HCT116 (cell line): ENCODE measurements around the gene BOC. TPM values are rescaled to one million over a fixed set of nuclear protein-coding genes. Genes with fewer than 3 reads are reported as not detected.

ENCODE experiments used
- ATAC-seq: fragments of 200-7000 bp; cut with Tn5 transposase; 2 replicates; pipeline ENCODE4 v1.9.1; 2020; ENCODE audit warnings: mild to moderate bottlenecking, moderate library complexity
- BruUV-seq: library from RNA; stranded (reverse); fragments of 400-500 nt; replicated peaks from 2 replicates; lab custom pipeline; 2021; lab: Mats Ljungman, UMichigan
- CTCF ChIA-PET: fragments of 300-600 bp; sonication (Branson Sonifier 250); formaldehyde crosslinking; loops from one replicate; lab custom pipeline; 2021; ENCODE audit warnings: antibody characterized with exemption; lab: Charles Lee
- POLR2A ChIA-PET: fragments of 300-600, 350-600 bp; sonication (Branson Sonifier 250); formaldehyde crosslinking; loops from one replicate; lab custom pipeline; 2021; ENCODE audit warnings: antibody characterized with exemption; lab: Charles Lee
- RAD21 ChIA-PET, 2 experiments: fragments of 300-600 bp; sonication (Branson Sonifier 250); formaldehyde crosslinking; loops; one replicate each; lab custom pipeline; 2023; ENCODE audit warnings: low total read pairs in 2 of 2; ENCODE audit not compliant: uncharacterized antibody in 2 of 2, unreplicated experiment in 2 of 2, low non-redundant PET in 1 of 2; lab: Charles Lee
- DNase-seq: peaks from one replicate; pipeline ENCODE4 v3.0.0-alpha.2; 2010; ENCODE audit warnings: low read depth, low spot score
- H2AFZ ChIP-seq: fragments of 200-600 bp; shearing (Covaris generic), sonication (generic); 2 replicates; pipeline ENCODE4 v1.6.1; 2017; ENCODE audit warnings: low read depth, mixed run types, mixed read lengths, antibody characterized with exemption, low read length; ENCODE audit not compliant: poor library complexity, severe bottlenecking
- H3K27ac ChIP-seq: 2 replicates; pipeline ENCODE4 v1.5.1; 2012; ENCODE audit warnings: low read depth, low read length
- H3K27me3 ChIP-seq: fragments of 200-600 bp; sonication (generic); 2 replicates; pipeline ENCODE4 v1.6.1; 2016; ENCODE audit warnings: mixed run types, low read length, mixed read lengths; ENCODE audit not compliant: insufficient read depth
- H3K36me3 ChIP-seq, 2 experiments: fragments of 200-500 bp in 1 of 2; fragments of 200-600 bp in 1 of 2; sonication (Bioruptor generic) in 1 of 2; sonication (generic) in 1 of 2; 2 replicates each; pipeline versions ENCODE4 v1.5.1 to v1.6.1; 2014 to 2016; ENCODE audit warnings: low read length in 2 of 2, inconsistent platforms in 1 of 2, mixed read lengths in 1 of 2, mixed run types in 1 of 2; ENCODE audit not compliant: insufficient read depth in 2 of 2, control insufficient read depth in 1 of 2
- H3K4me1 ChIP-seq, 2 experiments: fragments of 200-600 bp in 1 of 2; sonication (generic) in 1 of 2; 2 replicates each; pipeline versions ENCODE4 v1.5.1 to v1.6.1; 2012 to 2017; ENCODE audit warnings: low read length in 2 of 2, inconsistent platforms in 1 of 2, mild to moderate bottlenecking in 1 of 2, mixed read lengths in 1 of 2, mixed run types in 1 of 2, moderate library complexity in 1 of 2; ENCODE audit not compliant: insufficient read depth in 2 of 2, control insufficient read depth in 1 of 2
- H3K4me2 ChIP-seq: fragments of 200-600 bp; sonication (generic); 2 replicates; pipeline ENCODE4 v1.6.1; 2017; ENCODE audit warnings: mixed run types, low read length, mixed read lengths
- H3K4me3 ChIP-seq, 2 experiments: fragments of 200-600 bp in 1 of 2; sonication (generic) in 1 of 2; replicated peaks in 1 of 2; 2 replicates each; pipeline ENCODE4 v1.5.1; 2011 to 2016; ENCODE audit warnings: low read length in 2 of 2, control low read depth in 1 of 2, low read depth in 1 of 2, mild to moderate bottlenecking in 1 of 2, mixed read lengths in 1 of 2, mixed run types in 1 of 2
- H3K79me2 ChIP-seq: fragments of 200-600 bp; sonication (generic); 2 replicates; pipeline ENCODE4 v1.6.1; 2017; ENCODE audit warnings: mild to moderate bottlenecking, mixed run types, low read length, moderate library complexity, mixed read lengths; ENCODE audit not compliant: insufficient read depth
- H3K9ac ChIP-seq: fragments of 200-600 bp; sonication (generic); 2 replicates; pipeline ENCODE4 v1.6.1; 2016; ENCODE audit warnings: low read length, mixed read lengths
- H3K9me2 ChIP-seq: fragments of 200-600 bp; sonication (generic), shearing (Covaris generic); 2 replicates; pipeline ENCODE4 v1.6.1; 2017; ENCODE audit warnings: mixed run types, mild to moderate bottlenecking, moderate library complexity; ENCODE audit not compliant: insufficient read depth
- H3K9me3 ChIP-seq, 2 experiments: fragments of 200-500 bp in 1 of 2; fragments of 200-600 bp in 1 of 2; sonication (Bioruptor generic) in 1 of 2; sonication (generic) in 1 of 2; 2 replicates each; pipeline ENCODE4 v1.6.1; 2014 to 2017; ENCODE audit warnings: low read length in 2 of 2, mixed read lengths in 2 of 2, inconsistent platforms in 1 of 2, low read depth in 1 of 2, mild to moderate bottlenecking in 1 of 2, mixed run types in 1 of 2, moderate library complexity in 1 of 2; ENCODE audit not compliant: control insufficient read depth in 1 of 2, insufficient read depth in 1 of 2
- H4K20me1 ChIP-seq: fragments of 200-600 bp; sonication (generic), shearing (Covaris generic); 2 replicates; pipeline ENCODE4 v1.6.1; 2017; ENCODE audit warnings: mixed run types, mild to moderate bottlenecking, moderate library complexity; ENCODE audit not compliant: insufficient read depth
- CEBPB ChIP-seq: IDR thresholded peaks from 2 replicates; pipeline ENCODE4 v1.6.1; 2012; ENCODE audit warnings: low read depth
- EZH2phosphoT487 ChIP-seq: fragments of 200-600 bp; IDR thresholded peaks from 2 replicates; pipeline ENCODE4 v1.6.1; 2018; ENCODE audit warnings: antibody characterized with exemption, borderline replicate concordance
- FOSL1 ChIP-seq: IDR thresholded peaks from 2 replicates; pipeline ENCODE4 v1.6.1; 2012; ENCODE audit warnings: low read depth
- JUND ChIP-seq: IDR thresholded peaks from 2 replicates; pipeline ENCODE4 v1.6.1; 2012
- POLR2A ChIP-seq: IDR thresholded peaks from 2 replicates; pipeline ENCODE4 v1.7.0; 2011; ENCODE audit warnings: borderline replicate concordance; ENCODE audit not compliant: insufficient read depth, insufficient read length; ENCODE audit errors: extremely low read depth
- POLR2AphosphoS5 ChIP-seq: IDR thresholded peaks from 2 replicates; pipeline ENCODE4 v1.6.1; 2011; ENCODE audit warnings: mild to moderate bottlenecking, low read depth, low read length, moderate library complexity
- RAD21 ChIP-seq: IDR thresholded peaks from 2 replicates; pipeline ENCODE4 v1.6.1; 2012; ENCODE audit warnings: low read depth, mild to moderate bottlenecking
- SRF ChIP-seq: IDR thresholded peaks from 2 replicates; pipeline ENCODE4 v1.6.1; 2012; ENCODE audit warnings: low read depth
- TCF7L2 ChIP-seq: IDR thresholded peaks from 2 replicates; pipeline ENCODE4 v1.7.0; 2011; ENCODE audit warnings: borderline replicate concordance, inconsistent platforms; ENCODE audit not compliant: insufficient read depth, insufficient read length; ENCODE audit errors: extremely low read depth
- YY1 ChIP-seq: IDR thresholded peaks from 2 replicates; pipeline ENCODE4 v1.6.1; 2011; ENCODE audit warnings: low read length, low read depth, moderate library complexity, mild to moderate bottlenecking; ENCODE audit not compliant: insufficient replicate concordance; ENCODE audit errors: extremely low read depth
- ZFX ChIP-seq: fragments of 450-650 bp; IDR thresholded peaks from 2 replicates; pipeline ENCODE4 v1.6.1; 2017
- intact Hi-C: fragments of 100-400 bp; cut with micrococcal nuclease; formaldehyde crosslinking; loops from 2 replicates; pipeline ENCODE4 v1.10.0; 2022
- total RNA-seq: library from RNA; stranded (reverse); gene quantifications from one replicate; pipeline ENCODE4 v1.2.1, GENCODE V29; 2021; ENCODE audit not compliant: unreplicated experiment
- TF ChIP-seq, protein P1 (sequence below): IDR thresholded peaks from 2 replicates; pipeline ENCODE4 v1.6.1; 2012
- TF ChIP-seq, protein P2 (sequence below): IDR thresholded peaks from 2 replicates; pipeline ENCODE4 v1.6.1; 2011; ENCODE audit warnings: mild to moderate bottlenecking, low read length, moderate library complexity; ENCODE audit not compliant: insufficient replicate concordance; ENCODE audit errors: extremely low read depth
- TF ChIP-seq, protein P3 (sequence below): IDR thresholded peaks from 2 replicates; pipeline ENCODE4 v1.6.1; 2012
- TF ChIP-seq, protein P4 (sequence below): IDR thresholded peaks from 2 replicates; pipeline ENCODE4 v1.6.1; 2012; ENCODE audit warnings: low read depth

The BOC gene
- total RNA-seq, 1 experiment from 2014 or later, result 3.3 TPM

DNA sequence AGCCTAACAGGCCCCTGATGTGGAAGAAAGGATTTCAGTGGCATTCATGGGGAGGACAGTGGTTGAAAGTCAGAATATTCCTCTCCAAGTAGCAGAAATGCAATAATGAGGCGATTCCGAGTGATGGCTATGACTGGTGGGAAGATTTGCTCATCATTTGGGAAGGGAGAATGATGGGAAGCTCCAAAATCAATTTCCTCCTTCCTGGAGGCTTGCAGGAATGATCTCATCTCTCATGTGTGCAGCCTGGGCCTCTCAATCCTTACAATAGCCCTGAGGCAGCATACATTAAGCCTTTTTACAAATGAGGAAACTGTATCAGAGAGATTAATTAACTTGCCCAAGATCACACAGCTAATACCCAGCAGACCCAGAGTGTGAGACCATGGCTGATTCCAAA lies 58.7 kb downstream of the BOC start:
- no peaks in the 10 kb centered on the region for H3K36me3 ChIP-seq
- ChIA-PET POLR2A (no interaction called here), RAD21 (no interaction called here), CTCF (interaction anchor here (1.1 kb wide), 1 partner anchor 18 kb away, joined by 3 read pairs; no protein-coding TSS in a partner anchor)
- no peak for TF ChIP-seq FOSL1
- no peak for TF ChIP-seq CEBPB
- TF ChIP-seq, protein P1, sequence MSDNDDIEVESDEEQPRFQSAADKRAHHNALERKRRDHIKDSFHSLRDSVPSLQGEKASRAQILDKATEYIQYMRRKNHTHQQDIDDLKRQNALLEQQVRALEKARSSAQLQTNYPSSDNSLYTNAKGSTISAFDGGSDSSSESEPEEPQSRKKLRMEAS, result no peak
- TF ChIP-seq POLR2A, result no peak
- H3K27ac ChIP-seq, result no peak overlapping the region
- H3K9me3 ChIP-seq, result no peaks in the 10 kb centered on the region
- no peak overlapping the region for H3K9ac ChIP-seq
- no peak overlapping the region for H3K4me2 ChIP-seq
- DNase-seq, result no peak
- H3K27me3 ChIP-seq, result no peaks in the 10 kb centered on the region; the same call in 1 of the 2 replicates
- H2AFZ ChIP-seq, result no peak overlapping the region
- H3K9me2 ChIP-seq, result no peaks in the 10 kb centered on the region
- BruUV-seq, result no TSS peak
- H3K4me1 ChIP-seq, result no peaks in the 10 kb centered on the region
- H3K79me2 ChIP-seq, result no peaks in the 10 kb centered on the region
- H4K20me1 ChIP-seq, result no peaks in the 10 kb centered on the region
- intact Hi-C loops, result no loop called here
- ATAC-seq, result no peak
- H3K4me3 ChIP-seq, result no peak overlapping the region

DNA sequence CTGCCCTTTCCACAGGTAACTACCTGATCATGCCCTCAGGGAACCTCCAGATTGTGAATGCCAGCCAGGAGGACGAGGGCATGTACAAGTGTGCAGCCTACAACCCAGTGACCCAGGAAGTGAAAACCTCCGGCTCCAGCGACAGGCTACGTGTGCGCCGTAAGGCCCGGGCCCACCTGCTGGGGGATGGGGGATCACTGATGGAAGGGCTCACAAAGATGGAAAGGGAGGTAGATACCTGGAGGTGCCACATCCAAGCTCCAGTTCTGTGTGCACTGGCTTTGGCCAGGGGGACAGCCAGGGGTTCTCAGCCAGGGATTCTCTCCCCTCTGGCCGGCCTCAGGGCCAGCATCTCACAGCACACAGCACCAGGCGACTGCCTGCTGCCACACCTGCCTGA lies 59.4 kb downstream of the BOC start:
- RAD21 ChIA-PET, result no interaction called here
- no TSS peak for BruUV-seq
- CTCF ChIA-PET, result interaction anchor here (1.1 kb wide), 1 partner anchor 17 kb away, joined by 3 read pairs; no protein-coding TSS in a partner anchor
- TF ChIP-seq, protein P2, sequence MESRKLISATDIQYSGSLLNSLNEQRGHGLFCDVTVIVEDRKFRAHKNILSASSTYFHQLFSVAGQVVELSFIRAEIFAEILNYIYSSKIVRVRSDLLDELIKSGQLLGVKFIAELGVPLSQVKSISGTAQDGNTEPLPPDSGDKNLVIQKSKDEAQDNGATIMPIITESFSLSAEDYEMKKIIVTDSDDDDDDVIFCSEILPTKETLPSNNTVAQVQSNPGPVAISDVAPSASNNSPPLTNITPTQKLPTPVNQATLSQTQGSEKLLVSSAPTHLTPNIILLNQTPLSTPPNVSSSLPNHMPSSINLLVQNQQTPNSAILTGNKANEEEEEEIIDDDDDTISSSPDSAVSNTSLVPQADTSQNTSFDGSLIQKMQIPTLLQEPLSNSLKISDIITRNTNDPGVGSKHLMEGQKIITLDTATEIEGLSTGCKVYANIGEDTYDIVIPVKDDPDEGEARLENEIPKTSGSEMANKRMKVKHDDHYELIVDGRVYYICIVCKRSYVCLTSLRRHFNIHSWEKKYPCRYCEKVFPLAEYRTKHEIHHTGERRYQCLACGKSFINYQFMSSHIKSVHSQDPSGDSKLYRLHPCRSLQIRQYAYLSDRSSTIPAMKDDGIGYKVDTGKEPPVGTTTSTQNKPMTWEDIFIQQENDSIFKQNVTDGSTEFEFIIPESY, result no peak
- TF ChIP-seq, protein P3, sequence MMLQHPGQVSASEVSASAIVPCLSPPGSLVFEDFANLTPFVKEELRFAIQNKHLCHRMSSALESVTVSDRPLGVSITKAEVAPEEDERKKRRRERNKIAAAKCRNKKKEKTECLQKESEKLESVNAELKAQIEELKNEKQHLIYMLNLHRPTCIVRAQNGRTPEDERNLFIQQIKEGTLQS, result no peak
- TF ChIP-seq ZFX (no peak), TCF7L2 (no peak), EZH2phosphoT487 (no peak), YY1 (no peak), POLR2AphosphoS5 (no peak), SRF (no peak), JUND (no peak), RAD21 (no peak), POLR2A (no peak), FOSL1 (no peak)
- TF ChIP-seq, protein P4, sequence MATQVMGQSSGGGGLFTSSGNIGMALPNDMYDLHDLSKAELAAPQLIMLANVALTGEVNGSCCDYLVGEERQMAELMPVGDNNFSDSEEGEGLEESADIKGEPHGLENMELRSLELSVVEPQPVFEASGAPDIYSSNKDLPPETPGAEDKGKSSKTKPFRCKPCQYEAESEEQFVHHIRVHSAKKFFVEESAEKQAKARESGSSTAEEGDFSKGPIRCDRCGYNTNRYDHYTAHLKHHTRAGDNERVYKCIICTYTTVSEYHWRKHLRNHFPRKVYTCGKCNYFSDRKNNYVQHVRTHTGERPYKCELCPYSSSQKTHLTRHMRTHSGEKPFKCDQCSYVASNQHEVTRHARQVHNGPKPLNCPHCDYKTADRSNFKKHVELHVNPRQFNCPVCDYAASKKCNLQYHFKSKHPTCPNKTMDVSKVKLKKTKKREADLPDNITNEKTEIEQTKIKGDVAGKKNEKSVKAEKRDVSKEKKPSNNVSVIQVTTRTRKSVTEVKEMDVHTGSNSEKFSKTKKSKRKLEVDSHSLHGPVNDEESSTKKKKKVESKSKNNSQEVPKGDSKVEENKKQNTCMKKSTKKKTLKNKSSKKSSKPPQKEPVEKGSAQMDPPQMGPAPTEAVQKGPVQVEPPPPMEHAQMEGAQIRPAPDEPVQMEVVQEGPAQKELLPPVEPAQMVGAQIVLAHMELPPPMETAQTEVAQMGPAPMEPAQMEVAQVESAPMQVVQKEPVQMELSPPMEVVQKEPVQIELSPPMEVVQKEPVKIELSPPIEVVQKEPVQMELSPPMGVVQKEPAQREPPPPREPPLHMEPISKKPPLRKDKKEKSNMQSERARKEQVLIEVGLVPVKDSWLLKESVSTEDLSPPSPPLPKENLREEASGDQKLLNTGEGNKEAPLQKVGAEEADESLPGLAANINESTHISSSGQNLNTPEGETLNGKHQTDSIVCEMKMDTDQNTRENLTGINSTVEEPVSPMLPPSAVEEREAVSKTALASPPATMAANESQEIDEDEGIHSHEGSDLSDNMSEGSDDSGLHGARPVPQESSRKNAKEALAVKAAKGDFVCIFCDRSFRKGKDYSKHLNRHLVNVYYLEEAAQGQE, result no peak

More for the DNA sequence above, 59.4 kb downstream of the BOC start:
- Histone ChIP-seq H3K4me3 (no peak overlapping the region), H4K20me1 (no peaks in the 10 kb centered on the region), H3K4me1 (peaks cover 3 to 4% of the 10 kb centered on the region in 2 experiments; a peak in 2 of 4 replicates), H3K4me2 (no peak overlapping the region), H3K9me2 (no peaks in the 10 kb centered on the region), H3K27me3 (no peaks in the 10 kb centered on the region; the same call in 1 of the 2 replicates), H3K9me3 (no peaks in the 10 kb centered on the region), H3K79me2 (no peaks in the 10 kb centered on the region), H3K36me3 (no peaks in the 10 kb centered on the region), H3K9ac (no peak overlapping the region), H2AFZ (no peak overlapping the region), H3K27ac (no peak overlapping the region)
- intact Hi-C loops, result no loop called here
- POLR2A ChIA-PET, result no interaction called here
- ATAC-seq, result no peak
- no peak for DNase-seq
